Loucy (cell line): ENCODE results near the gene LIN7B.

ENCODE experiments used
- H2AFZ ChIP-seq: fragments of 200-600 bp; sonication (generic); 2 replicates; pipeline ENCODE4 v1.6.0; 2016; ENCODE audit warnings: antibody characterized with exemption, mild to moderate bottlenecking, low read length, moderate library complexity
- H3F3A ChIP-seq: fragments of 200-600 bp; 2 replicates; pipeline ENCODE4 v1.6.0; 2016; ENCODE audit warnings: antibody characterized with exemption, low read depth, mild to moderate bottlenecking
- H3K27me3 ChIP-seq: fragments of 200-600 bp; sonication (generic); 2 replicates; pipeline ENCODE4 v1.6.1; 2014; ENCODE audit warnings: low read length, mild to moderate bottlenecking; ENCODE audit not compliant: insufficient read depth, poor library complexity, severe bottlenecking
- H3K36me3 ChIP-seq: fragments of 200-600 bp; sonication (generic); 2 replicates; pipeline ENCODE4 v1.6.1; 2016; ENCODE audit warnings: low read length; ENCODE audit not compliant: insufficient read depth
- H3K4me1 ChIP-seq: fragments of 200-600 bp; sonication (generic); 2 replicates; pipeline ENCODE4 v1.5.1; 2014; ENCODE audit warnings: low read length, mild to moderate bottlenecking; ENCODE audit not compliant: insufficient read depth, poor library complexity, severe bottlenecking
- H3K4me2 ChIP-seq: fragments of 200-600 bp; sonication (generic); 2 replicates; pipeline ENCODE4 v1.6.0; 2014; ENCODE audit warnings: antibody characterized with exemption, low read length, low read depth, mild to moderate bottlenecking; ENCODE audit not compliant: poor library complexity, severe bottlenecking
- H3K4me3 ChIP-seq: fragments of 200-600 bp; sonication (generic); 2 replicates; pipeline ENCODE4 v1.5.1; 2014; ENCODE audit warnings: low read length, mild to moderate bottlenecking, mixed read lengths; ENCODE audit not compliant: poor library complexity, severe bottlenecking
- H3K79me2 ChIP-seq: fragments of 200-600 bp; sonication (generic); 2 replicates; pipeline ENCODE4 v1.6.1; 2014; ENCODE audit warnings: low read length; ENCODE audit not compliant: insufficient read depth
- H3K9ac ChIP-seq: fragments of 200-600 bp; sonication (generic); 2 replicates; pipeline ENCODE4 v1.6.0; 2014; ENCODE audit warnings: mild to moderate bottlenecking, low read depth, low read length, moderate library complexity; ENCODE audit not compliant: poor library complexity, severe bottlenecking
- H3K9me2 ChIP-seq: fragments of 200-600 bp; sonication (generic); replicated peaks from 2 replicates; pipeline ENCODE4 v1.6.1; 2016; ENCODE audit warnings: low read depth, low read length, mixed read lengths
- H3K9me3 ChIP-seq: fragments of 200-600 bp; sonication (generic); 2 replicates; pipeline ENCODE4 v1.6.1; 2014; ENCODE audit warnings: mild to moderate bottlenecking, antibody characterized with exemption, low read length, low read depth; ENCODE audit not compliant: insufficient read depth
- H4K20me1 ChIP-seq: fragments of 200-600 bp; sonication (generic); 2 replicates; pipeline ENCODE4 v1.6.0; 2014; ENCODE audit warnings: antibody characterized with exemption, low read length, mild to moderate bottlenecking; ENCODE audit not compliant: insufficient read depth, poor library complexity, severe bottlenecking
- CTCF ChIP-seq: fragments of 200-600 bp; sonication (generic); conservative IDR thresholded peaks from 2 replicates; pipeline ENCODE4 v1.5.1; 2014; ENCODE audit warnings: mild to moderate bottlenecking, antibody characterized with exemption, low read length
- EZH2phosphoT487 ChIP-seq: fragments of 200-600 bp; IDR thresholded peaks from 2 replicates; pipeline ENCODE4 v1.6.1; 2018; ENCODE audit warnings: antibody characterized with exemption, mild to moderate bottlenecking, moderate library complexity, borderline replicate concordance

The LIN7B gene

GRCh38 chr19:49067554-49067953 lies 46.6 kb upstream of the LIN7B start:
- Histone ChIP-seq H3K9me2 (no peaks in the 10 kb centered on the region), H3K4me1 (no peaks in the 10 kb centered on the region), H3K36me3 (no peaks in the 10 kb centered on the region), H3K79me2 (no peaks in the 10 kb centered on the region), H3K9ac (no peak overlapping the region), H3K4me3 (no peak overlapping the region), H3F3A (no peaks in the 10 kb centered on the region), H4K20me1 (no peaks in the 10 kb centered on the region), H3K27me3 (no peaks in the 10 kb centered on the region), H3K9me3 (no peaks in the 10 kb centered on the region), H2AFZ (no peak overlapping the region), H3K4me2 (no peak overlapping the region)
- no peak for TF ChIP-seq EZH2phosphoT487
- TF ChIP-seq CTCF, result no peak

GRCh38 chr19:49069026-49069425 lies 45.1 kb upstream of the LIN7B start:
- TF ChIP-seq EZH2phosphoT487, result no peak
- no peak for TF ChIP-seq CTCF
- H3K27me3 ChIP-seq, result no peaks in the 10 kb centered on the region
- H3K4me1 ChIP-seq, result no peaks in the 10 kb centered on the region

GRCh38 chr19:49070416-49070815 lies 43.8 kb upstream of the LIN7B start:
- no peaks in the 10 kb centered on the region for H3F3A ChIP-seq

More at GRCh38 chr19:49069026-49069425, 45.1 kb upstream of the LIN7B start:
- no peak overlapping the region for H3K4me3 ChIP-seq
- H3K79me2 ChIP-seq, result no peaks in the 10 kb centered on the region
- no peak overlapping the region for H3K9ac ChIP-seq
- no peaks in the 10 kb centered on the region for H3K9me3 ChIP-seq
- H4K20me1 ChIP-seq, result no peaks in the 10 kb centered on the region
- no peaks in the 10 kb centered on the region for H3K36me3 ChIP-seq
- H3F3A ChIP-seq, result no peaks in the 10 kb centered on the region
- H2AFZ ChIP-seq, result no peak overlapping the region
- no peak overlapping the region for H3K4me2 ChIP-seq
- H3K9me2 ChIP-seq, result no peaks in the 10 kb centered on the region

More at GRCh38 chr19:49070416-49070815, 43.8 kb upstream of the LIN7B start:
- Histone ChIP-seq H3K79me2 (no peaks in the 10 kb centered on the region), H2AFZ (no peak overlapping the region), H3K36me3 (no peaks in the 10 kb centered on the region), H3K9me3 (no peaks in the 10 kb centered on the region), H3K9me2 (no peaks in the 10 kb centered on the region), H3K27me3 (no peaks in the 10 kb centered on the region), H3K4me1 (no peaks in the 10 kb centered on the region), H3K4me2 (no peak overlapping the region), H3K9ac (no peak overlapping the region), H3K4me3 (no peak overlapping the region), H4K20me1 (no peaks in the 10 kb centered on the region)
- TF ChIP-seq CTCF, result no peak
- TF ChIP-seq EZH2phosphoT487, result no peak
